Liver (tissue), 9 donors: ENCODE data around the gene CNTROB. TPM values are rescaled to one million over a fixed set of nuclear protein-coding genes. Genes with fewer than 3 reads are reported as not detected.

Experiments used
- DNase-seq: peaks from one replicate; pipeline ENCODE4 v3.0.0-alpha.2; 2017; ENCODE audit warnings: low spot score
- H3K27ac ChIP-seq, 2 donors: one replicate each; pipeline ENCODE4 v1.7.0; 2013; ENCODE audit warnings: inconsistent platforms in 2 of 2, low read length in 2 of 2, control low read depth in 1 of 2, low read depth in 1 of 2, mild to moderate bottlenecking in 1 of 2
- H3K27me3 ChIP-seq, 4 donors: one replicate each; pipeline versions ENCODE4 v1.6.1 to v1.7.0; 2013; ENCODE audit warnings: low read length in 3 of 4, inconsistent platforms in 1 of 4, mild to moderate bottlenecking in 1 of 4, moderate library complexity in 1 of 4; ENCODE audit not compliant: control insufficient read depth in 4 of 4, insufficient read depth in 4 of 4
- H3K36me3 ChIP-seq, 4 donors: one replicate each; pipeline versions ENCODE4 v1.6.1 to v1.7.0; 2013; ENCODE audit warnings: low read length in 3 of 4, mild to moderate bottlenecking in 3 of 4, low read depth in 1 of 4, moderate library complexity in 1 of 4; ENCODE audit not compliant: control insufficient read depth in 4 of 4, insufficient read depth in 3 of 4
- H3K4me1 ChIP-seq, 4 donors: one replicate each; pipeline versions ENCODE4 v1.6.1 to v1.7.0; 2013; ENCODE audit warnings: low read length in 3 of 4, mild to moderate bottlenecking in 3 of 4, moderate library complexity in 1 of 4; ENCODE audit not compliant: control insufficient read depth in 4 of 4, insufficient read depth in 4 of 4
- H3K4me3 ChIP-seq, 3 donors: one replicate each; pipeline versions ENCODE4 v1.6.1 to v1.7.0; 2013; ENCODE audit warnings: low read length in 3 of 3, control low read depth in 1 of 3, low read depth in 1 of 3, mild to moderate bottlenecking in 1 of 3
- H3K9ac ChIP-seq, 2 donors: one replicate each; pipeline ENCODE4 v1.7.0; 2013; ENCODE audit warnings: low read length in 2 of 2, mild to moderate bottlenecking in 2 of 2, moderate library complexity in 2 of 2, control low read depth in 1 of 2, low read depth in 1 of 2
- H3K9me3 ChIP-seq, 4 donors: one replicate each; pipeline versions ENCODE4 v1.6.1 to v1.7.0; 2013; ENCODE audit warnings: low read length in 3 of 4; ENCODE audit not compliant: control insufficient read depth in 4 of 4
- EGR1 ChIP-seq, 2 donors: IDR thresholded peaks; 2 replicates each; pipeline ENCODE4 v1.6.1; 2016 to 2018; ENCODE audit warnings: antibody characterized with exemption in 2 of 2, low read depth in 2 of 2
- FOXA1 ChIP-seq: IDR thresholded peaks from 2 replicates; pipeline ENCODE4 v1.6.1; 2016; ENCODE audit warnings: antibody characterized with exemption
- FOXA2 ChIP-seq: IDR thresholded peaks from 2 replicates; pipeline ENCODE4 v1.6.1; 2016; ENCODE audit warnings: antibody characterized with exemption
- GABPA ChIP-seq, 2 donors: IDR thresholded peaks in 1 of 2; conservative IDR thresholded peaks in 1 of 2; 2 replicates each; pipeline ENCODE4 v1.6.1; 2016; ENCODE audit warnings: antibody characterized with exemption in 2 of 2, mild to moderate bottlenecking in 1 of 2, moderate library complexity in 1 of 2
- HNF4A ChIP-seq, 2 donors: conservative IDR thresholded peaks; 2 replicates each; pipeline ENCODE4 v1.6.1; 2016; ENCODE audit warnings: antibody characterized with exemption in 2 of 2, mild to moderate bottlenecking in 2 of 2
- HNF4G ChIP-seq: IDR thresholded peaks from 2 replicates; pipeline ENCODE4 v1.6.1; 2016; ENCODE audit warnings: antibody characterized with exemption
- JUND ChIP-seq, 2 donors: IDR thresholded peaks; 2 replicates each; pipeline ENCODE4 v1.6.1; 2016; ENCODE audit warnings: antibody characterized with exemption in 2 of 2
- NR2F2 ChIP-seq: IDR thresholded peaks from 2 replicates; pipeline ENCODE4 v1.6.1; 2016; ENCODE audit warnings: antibody characterized with exemption
- RAD21 ChIP-seq, 2 donors: IDR thresholded peaks; 2 replicates each; pipeline ENCODE4 v1.6.1; 2016; ENCODE audit warnings: antibody characterized with exemption in 2 of 2, mild to moderate bottlenecking in 2 of 2
- RXRA ChIP-seq, 2 donors: IDR thresholded peaks; 2 replicates each; pipeline ENCODE4 v1.6.1; 2017 to 2018; ENCODE audit warnings: antibody characterized with exemption in 2 of 2, mild to moderate bottlenecking in 1 of 2
- SP1 ChIP-seq: IDR thresholded peaks from 2 replicates; pipeline ENCODE4 v1.6.1; 2018; ENCODE audit warnings: antibody characterized with exemption, mild to moderate bottlenecking
- TAF1 ChIP-seq: conservative IDR thresholded peaks from 2 replicates; pipeline ENCODE4 v1.6.1; 2016; ENCODE audit warnings: antibody characterized with exemption, mild to moderate bottlenecking
- YY1 ChIP-seq: IDR thresholded peaks from 2 replicates; pipeline ENCODE4 v1.6.1; 2016; ENCODE audit warnings: antibody characterized with exemption, mild to moderate bottlenecking
- WGBS: extraction: QIAGEN DNeasy Blood & Tissue Kit; methylation state at CpG from one replicate; pipeline ENCODE4 v1.1.7; 2013; 5-methylcytosine and 5-hydroxymethylcytosine counted together
- polyA plus RNA-seq, 2 donors: library from polyadenylated mRNA; stranded (reverse) in 1 of 2; unstranded in 1 of 2; fragments of 200-250 nt in 1 of 2; fragments of >200 nt in 1 of 2; fragmentation: Nextera tagmentation in 1 of 2; extraction: Ambion mirVana in 1 of 2; gene quantifications; one replicate each; pipeline versions ENCODE4 v1.2.1 to v1.2.3, GENCODE V29; 2013 to 2015
- total RNA-seq, 2 donors: library from RNA; depleted of rRNA; stranded (reverse); fragments of >200 nt; gene quantifications; one replicate each; pipeline ENCODE4 v1.2.3, GENCODE V29; 2014
- TF ChIP-seq, protein P1 (sequence below): IDR thresholded peaks from 2 replicates; pipeline ENCODE4 v1.6.1; 2016; ENCODE audit warnings: antibody characterized with exemption
- TF ChIP-seq, protein P2 (sequence below): IDR thresholded peaks from 2 replicates; pipeline ENCODE4 v1.6.1; 2016; ENCODE audit warnings: antibody characterized with exemption, mild to moderate bottlenecking
- TF ChIP-seq, protein P3 (sequence below): IDR thresholded peaks from 2 replicates; pipeline ENCODE4 v1.6.1; 2016; ENCODE audit warnings: antibody characterized with exemption
- TF ChIP-seq, protein P4 (sequence below): fragments of 150-350 bp; IDR thresholded peaks from 2 replicates; pipeline ENCODE4 v1.5.1; 2017; ENCODE audit warnings: improper control_type of control experiment, low read depth, low read length; ENCODE audit not compliant: missing input control
- TF ChIP-seq, protein P5 (sequence below): IDR thresholded peaks from 2 replicates; pipeline ENCODE4 v1.6.1; 2016; ENCODE audit warnings: antibody characterized with exemption
- donor health status: healthy.
- donor health status: healthy.
- donor health status: healthy.
- donor health status: healthy.
- donor health status: healthy.

CNTROB gene
- total and polyA plus RNA-seq, 4 donors: 2.2 to 12.0 (median 8.6) TPM

DNA sequence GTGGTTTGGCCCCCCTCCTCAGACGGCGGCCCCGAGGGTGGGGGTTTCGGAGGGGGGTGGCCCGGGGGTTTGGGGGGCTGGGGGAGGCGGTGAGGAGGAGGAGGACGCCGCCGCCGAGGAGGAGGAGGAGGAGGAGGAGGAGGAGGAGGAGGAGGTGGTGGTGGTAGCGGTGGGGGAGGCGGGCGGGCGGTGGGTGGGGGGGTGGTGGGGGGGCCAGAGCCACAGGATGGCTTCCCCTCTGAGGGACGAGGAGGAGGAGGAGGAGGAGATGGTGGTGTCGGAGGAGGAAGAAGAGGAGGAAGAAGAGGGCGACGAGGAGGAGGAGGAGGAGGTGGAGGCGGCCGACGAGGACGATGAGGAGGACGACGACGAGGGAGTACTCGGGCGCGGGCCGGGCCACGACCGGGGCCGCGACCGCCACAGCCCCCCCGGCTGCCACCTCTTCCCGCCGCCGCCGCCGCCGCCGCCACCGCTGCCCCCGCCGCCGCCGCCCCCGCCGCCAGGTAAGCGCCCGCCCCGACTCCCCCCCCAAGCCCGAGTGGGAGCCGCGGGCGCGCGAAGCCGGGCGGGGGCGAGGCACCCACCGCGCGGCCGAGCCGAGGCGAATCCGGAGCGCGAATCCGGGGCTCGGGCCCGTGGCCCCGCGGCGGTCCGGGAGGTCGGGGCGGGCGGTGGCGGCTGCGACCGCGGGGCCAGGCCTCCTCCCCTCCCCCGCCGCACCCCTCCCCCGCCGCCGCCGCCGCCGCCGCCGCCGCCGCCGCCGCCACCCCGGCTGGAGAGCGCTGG lies 47.2 kb upstream of the CNTROB start:
- DNase-seq: no peak
- no peak overlapping the region for H3K9ac ChIP-seq
- peak overlapping the region in 1 of 2 donors; percentile 65 for H3K27ac ChIP-seq
- H3K36me3 ChIP-seq: no peaks in the 10 kb centered on the region
- H3K9me3 ChIP-seq: no peaks in the 10 kb centered on the region
- no peaks in the 10 kb centered on the region for H3K27me3 ChIP-seq
- WGBS: 4% methylated on average over 98 of the region's 100 CpGs
- H3K4me1 ChIP-seq: peaks cover 9 to 44% (median 41%) of the 10 kb centered on the region in 4 donors
- TF ChIP-seq, protein P1, sequence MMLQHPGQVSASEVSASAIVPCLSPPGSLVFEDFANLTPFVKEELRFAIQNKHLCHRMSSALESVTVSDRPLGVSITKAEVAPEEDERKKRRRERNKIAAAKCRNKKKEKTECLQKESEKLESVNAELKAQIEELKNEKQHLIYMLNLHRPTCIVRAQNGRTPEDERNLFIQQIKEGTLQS: no peak
- TF ChIP-seq, protein P2, sequence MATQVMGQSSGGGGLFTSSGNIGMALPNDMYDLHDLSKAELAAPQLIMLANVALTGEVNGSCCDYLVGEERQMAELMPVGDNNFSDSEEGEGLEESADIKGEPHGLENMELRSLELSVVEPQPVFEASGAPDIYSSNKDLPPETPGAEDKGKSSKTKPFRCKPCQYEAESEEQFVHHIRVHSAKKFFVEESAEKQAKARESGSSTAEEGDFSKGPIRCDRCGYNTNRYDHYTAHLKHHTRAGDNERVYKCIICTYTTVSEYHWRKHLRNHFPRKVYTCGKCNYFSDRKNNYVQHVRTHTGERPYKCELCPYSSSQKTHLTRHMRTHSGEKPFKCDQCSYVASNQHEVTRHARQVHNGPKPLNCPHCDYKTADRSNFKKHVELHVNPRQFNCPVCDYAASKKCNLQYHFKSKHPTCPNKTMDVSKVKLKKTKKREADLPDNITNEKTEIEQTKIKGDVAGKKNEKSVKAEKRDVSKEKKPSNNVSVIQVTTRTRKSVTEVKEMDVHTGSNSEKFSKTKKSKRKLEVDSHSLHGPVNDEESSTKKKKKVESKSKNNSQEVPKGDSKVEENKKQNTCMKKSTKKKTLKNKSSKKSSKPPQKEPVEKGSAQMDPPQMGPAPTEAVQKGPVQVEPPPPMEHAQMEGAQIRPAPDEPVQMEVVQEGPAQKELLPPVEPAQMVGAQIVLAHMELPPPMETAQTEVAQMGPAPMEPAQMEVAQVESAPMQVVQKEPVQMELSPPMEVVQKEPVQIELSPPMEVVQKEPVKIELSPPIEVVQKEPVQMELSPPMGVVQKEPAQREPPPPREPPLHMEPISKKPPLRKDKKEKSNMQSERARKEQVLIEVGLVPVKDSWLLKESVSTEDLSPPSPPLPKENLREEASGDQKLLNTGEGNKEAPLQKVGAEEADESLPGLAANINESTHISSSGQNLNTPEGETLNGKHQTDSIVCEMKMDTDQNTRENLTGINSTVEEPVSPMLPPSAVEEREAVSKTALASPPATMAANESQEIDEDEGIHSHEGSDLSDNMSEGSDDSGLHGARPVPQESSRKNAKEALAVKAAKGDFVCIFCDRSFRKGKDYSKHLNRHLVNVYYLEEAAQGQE: no peak
- TF ChIP-seq SP1 (no peak), NR2F2 (no peak), EGR1 (IDR thresholded peaks at IDR 0.05; ENCODE audit: low read depth in 2 of 2) (no peak), JUND (IDR thresholded peaks at IDR 0.05) (no peak), HNF4A (conservative IDR thresholded peaks at IDR 0.05) (no peak), YY1 (no peak), FOXA2 (no peak), FOXA1 (no peak), HNF4G (no peak), GABPA (IDR thresholded peaks at IDR 0.05 in 1 of 2, conservative IDR thresholded peaks at IDR 0.05 in 1 of 2) (no peak), RXRA (IDR thresholded peaks at IDR 0.05) (no peak), TAF1 (no peak), RAD21 (IDR thresholded peaks at IDR 0.05) (no peak)
- TF ChIP-seq, protein P3, sequence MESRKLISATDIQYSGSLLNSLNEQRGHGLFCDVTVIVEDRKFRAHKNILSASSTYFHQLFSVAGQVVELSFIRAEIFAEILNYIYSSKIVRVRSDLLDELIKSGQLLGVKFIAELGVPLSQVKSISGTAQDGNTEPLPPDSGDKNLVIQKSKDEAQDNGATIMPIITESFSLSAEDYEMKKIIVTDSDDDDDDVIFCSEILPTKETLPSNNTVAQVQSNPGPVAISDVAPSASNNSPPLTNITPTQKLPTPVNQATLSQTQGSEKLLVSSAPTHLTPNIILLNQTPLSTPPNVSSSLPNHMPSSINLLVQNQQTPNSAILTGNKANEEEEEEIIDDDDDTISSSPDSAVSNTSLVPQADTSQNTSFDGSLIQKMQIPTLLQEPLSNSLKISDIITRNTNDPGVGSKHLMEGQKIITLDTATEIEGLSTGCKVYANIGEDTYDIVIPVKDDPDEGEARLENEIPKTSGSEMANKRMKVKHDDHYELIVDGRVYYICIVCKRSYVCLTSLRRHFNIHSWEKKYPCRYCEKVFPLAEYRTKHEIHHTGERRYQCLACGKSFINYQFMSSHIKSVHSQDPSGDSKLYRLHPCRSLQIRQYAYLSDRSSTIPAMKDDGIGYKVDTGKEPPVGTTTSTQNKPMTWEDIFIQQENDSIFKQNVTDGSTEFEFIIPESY: no peak
- TF ChIP-seq, protein P4, sequence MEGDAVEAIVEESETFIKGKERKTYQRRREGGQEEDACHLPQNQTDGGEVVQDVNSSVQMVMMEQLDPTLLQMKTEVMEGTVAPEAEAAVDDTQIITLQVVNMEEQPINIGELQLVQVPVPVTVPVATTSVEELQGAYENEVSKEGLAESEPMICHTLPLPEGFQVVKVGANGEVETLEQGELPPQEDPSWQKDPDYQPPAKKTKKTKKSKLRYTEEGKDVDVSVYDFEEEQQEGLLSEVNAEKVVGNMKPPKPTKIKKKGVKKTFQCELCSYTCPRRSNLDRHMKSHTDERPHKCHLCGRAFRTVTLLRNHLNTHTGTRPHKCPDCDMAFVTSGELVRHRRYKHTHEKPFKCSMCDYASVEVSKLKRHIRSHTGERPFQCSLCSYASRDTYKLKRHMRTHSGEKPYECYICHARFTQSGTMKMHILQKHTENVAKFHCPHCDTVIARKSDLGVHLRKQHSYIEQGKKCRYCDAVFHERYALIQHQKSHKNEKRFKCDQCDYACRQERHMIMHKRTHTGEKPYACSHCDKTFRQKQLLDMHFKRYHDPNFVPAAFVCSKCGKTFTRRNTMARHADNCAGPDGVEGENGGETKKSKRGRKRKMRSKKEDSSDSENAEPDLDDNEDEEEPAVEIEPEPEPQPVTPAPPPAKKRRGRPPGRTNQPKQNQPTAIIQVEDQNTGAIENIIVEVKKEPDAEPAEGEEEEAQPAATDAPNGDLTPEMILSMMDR: no peak
- TF ChIP-seq, protein P5, sequence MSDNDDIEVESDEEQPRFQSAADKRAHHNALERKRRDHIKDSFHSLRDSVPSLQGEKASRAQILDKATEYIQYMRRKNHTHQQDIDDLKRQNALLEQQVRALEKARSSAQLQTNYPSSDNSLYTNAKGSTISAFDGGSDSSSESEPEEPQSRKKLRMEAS: no peak
- peak overlapping the region in 1 of 3 donors; percentile 69 for H3K4me3 ChIP-seq
